ENCODE measurements around the gene IP6K1.

DNA sequence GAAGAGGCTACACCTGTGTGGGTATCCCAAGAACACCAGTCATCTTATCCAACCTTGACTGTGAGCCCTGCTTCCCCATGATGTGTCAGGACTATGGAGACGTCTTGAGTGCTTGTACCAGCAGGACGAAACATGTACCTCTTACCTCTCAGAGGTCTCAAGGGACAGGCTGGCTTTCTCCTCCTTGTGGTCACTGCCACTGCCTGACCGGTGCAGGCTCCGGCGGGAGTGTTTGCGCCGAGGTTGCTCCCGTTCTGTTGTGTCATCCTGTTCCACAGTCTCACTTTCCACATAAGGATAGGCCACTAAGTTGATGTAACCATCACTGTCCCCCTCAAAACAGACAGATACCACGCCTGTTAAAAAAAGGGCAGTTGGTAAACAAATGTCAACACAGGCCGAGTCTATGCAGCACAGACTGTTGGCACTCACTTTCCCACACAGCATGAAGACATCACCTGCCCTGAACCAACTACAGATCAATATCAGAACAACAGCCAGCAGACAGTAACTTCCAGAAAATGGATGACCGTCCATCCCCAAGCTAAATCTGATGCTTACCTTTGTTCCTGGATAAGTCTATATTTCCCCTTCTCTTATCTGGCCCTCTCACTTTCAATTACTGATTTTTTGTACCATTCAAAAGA, 48.2 kb downstream of the IP6K1 start:
- TF ChIP-seq, protein P1, sequence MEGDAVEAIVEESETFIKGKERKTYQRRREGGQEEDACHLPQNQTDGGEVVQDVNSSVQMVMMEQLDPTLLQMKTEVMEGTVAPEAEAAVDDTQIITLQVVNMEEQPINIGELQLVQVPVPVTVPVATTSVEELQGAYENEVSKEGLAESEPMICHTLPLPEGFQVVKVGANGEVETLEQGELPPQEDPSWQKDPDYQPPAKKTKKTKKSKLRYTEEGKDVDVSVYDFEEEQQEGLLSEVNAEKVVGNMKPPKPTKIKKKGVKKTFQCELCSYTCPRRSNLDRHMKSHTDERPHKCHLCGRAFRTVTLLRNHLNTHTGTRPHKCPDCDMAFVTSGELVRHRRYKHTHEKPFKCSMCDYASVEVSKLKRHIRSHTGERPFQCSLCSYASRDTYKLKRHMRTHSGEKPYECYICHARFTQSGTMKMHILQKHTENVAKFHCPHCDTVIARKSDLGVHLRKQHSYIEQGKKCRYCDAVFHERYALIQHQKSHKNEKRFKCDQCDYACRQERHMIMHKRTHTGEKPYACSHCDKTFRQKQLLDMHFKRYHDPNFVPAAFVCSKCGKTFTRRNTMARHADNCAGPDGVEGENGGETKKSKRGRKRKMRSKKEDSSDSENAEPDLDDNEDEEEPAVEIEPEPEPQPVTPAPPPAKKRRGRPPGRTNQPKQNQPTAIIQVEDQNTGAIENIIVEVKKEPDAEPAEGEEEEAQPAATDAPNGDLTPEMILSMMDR (IDR thresholded peaks at IDR 0.05 in 8 of 11, conservative IDR thresholded peaks at IDR 0.05 in 3 of 11) = no peak
- TF ChIP-seq POLR2AphosphoS5 (IDR thresholded peaks at IDR 0.05) (peak in 1 of 3 donors; percentile 20), POLR2A (IDR thresholded peaks at IDR 0.05) (no peak)
